Ascending aorta (tissue), 2 donors: Measurements from ENCODE around the gene EYA4. TPM values are rescaled to one million over a fixed set of nuclear protein-coding genes. Genes with fewer than 3 reads are reported as not detected.

Experiments used
- DNase-seq, 2 donors: peaks; one replicate each; pipeline ENCODE4 v3.0.0-alpha.2; 2019; ENCODE audit warnings: low spot score in 2 of 2
- H3K27ac ChIP-seq, 2 donors: fragments of 200-600 bp; sonication (generic); one replicate each; pipeline ENCODE4 v1.5.1; 2016 to 2017; ENCODE audit warnings: mild to moderate bottlenecking in 1 of 2
- H3K27me3 ChIP-seq: fragments of 200-600 bp; sonication (generic); one replicate; pipeline ENCODE4 v1.5.1; 2017
- H3K36me3 ChIP-seq, 2 donors: fragments of 200-600 bp; sonication (generic); one replicate each; pipeline ENCODE4 v1.5.1; 2016
- H3K4me1 ChIP-seq, 2 donors: fragments of 200-600 bp; sonication (generic); one replicate each; pipeline ENCODE4 v1.5.1; 2016 to 2017; ENCODE audit warnings: mild to moderate bottlenecking in 1 of 2
- H3K4me3 ChIP-seq, 2 donors: fragments of 200-600 bp; sonication (generic); one replicate each; pipeline ENCODE4 v1.5.1; 2016 to 2017; ENCODE audit warnings: mild to moderate bottlenecking in 1 of 2
- H3K9me3 ChIP-seq, 2 donors: fragments of 200-600 bp; sonication (generic); one replicate each; pipeline ENCODE4 v1.5.1; 2016
- intact Hi-C: fragments of 100-400 bp; cut with DNase I; formaldehyde crosslinking; loops from one replicate; pipeline ENCODE4 v1.15.1; 2023
- total RNA-seq: library from RNA; depleted of rRNA; stranded (reverse); fragments of >200 nt; gene quantifications from one replicate; pipeline ENCODE4 v1.1.0, GENCODE V29; 2016
- TF ChIP-seq, protein P1 (sequence below), 3 experiments: fragments of 200-600 bp in 2 of 3; fragments of 450-650 bp in 1 of 3; sonication (generic) in 2 of 3; IDR thresholded peaks; one replicate each; pipeline ENCODE4 v1.5.1; 2016 to 2019; ENCODE audit warnings: antibody characterized with exemption in 3 of 3, mild to moderate bottlenecking in 1 of 3, moderate library complexity in 1 of 3

The EYA4 gene
- total RNA-seq, 1 donor from 2014 or later: 6.2 TPM

DNA sequence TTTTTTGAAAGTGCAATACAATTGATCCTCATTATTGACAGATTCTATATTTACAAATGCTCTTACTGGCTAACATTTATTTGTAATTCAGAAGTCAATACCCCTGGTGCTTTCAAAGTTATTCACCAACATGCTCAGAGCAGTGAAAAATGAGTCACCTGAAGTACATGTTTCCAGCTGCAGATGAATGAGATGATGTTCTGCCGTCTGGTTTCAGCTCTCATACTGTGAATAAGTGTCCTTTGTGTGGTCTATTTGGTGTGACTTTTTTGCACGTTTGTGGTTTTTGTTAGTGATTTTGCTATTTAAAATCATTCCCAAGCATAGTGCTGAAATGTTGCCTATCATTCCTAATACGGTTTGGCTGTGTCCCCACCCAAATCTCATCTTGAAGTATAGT, 22.3 kb upstream of the EYA4 start:
- Histone ChIP-seq H3K4me1 (no peaks in the 10 kb centered on the region), H3K36me3 (no peaks in the 10 kb centered on the region), H3K4me3 (no peak overlapping the region), H3K9me3 (no peaks in the 10 kb centered on the region), H3K27me3 (no peaks in the 10 kb centered on the region), H3K27ac (no peak overlapping the region)
- DNase-seq: no peak
- TF ChIP-seq, protein P1, sequence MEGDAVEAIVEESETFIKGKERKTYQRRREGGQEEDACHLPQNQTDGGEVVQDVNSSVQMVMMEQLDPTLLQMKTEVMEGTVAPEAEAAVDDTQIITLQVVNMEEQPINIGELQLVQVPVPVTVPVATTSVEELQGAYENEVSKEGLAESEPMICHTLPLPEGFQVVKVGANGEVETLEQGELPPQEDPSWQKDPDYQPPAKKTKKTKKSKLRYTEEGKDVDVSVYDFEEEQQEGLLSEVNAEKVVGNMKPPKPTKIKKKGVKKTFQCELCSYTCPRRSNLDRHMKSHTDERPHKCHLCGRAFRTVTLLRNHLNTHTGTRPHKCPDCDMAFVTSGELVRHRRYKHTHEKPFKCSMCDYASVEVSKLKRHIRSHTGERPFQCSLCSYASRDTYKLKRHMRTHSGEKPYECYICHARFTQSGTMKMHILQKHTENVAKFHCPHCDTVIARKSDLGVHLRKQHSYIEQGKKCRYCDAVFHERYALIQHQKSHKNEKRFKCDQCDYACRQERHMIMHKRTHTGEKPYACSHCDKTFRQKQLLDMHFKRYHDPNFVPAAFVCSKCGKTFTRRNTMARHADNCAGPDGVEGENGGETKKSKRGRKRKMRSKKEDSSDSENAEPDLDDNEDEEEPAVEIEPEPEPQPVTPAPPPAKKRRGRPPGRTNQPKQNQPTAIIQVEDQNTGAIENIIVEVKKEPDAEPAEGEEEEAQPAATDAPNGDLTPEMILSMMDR (IDR thresholded peaks at IDR 0.05): no peak
- intact Hi-C loops: no loop called here

DNA sequence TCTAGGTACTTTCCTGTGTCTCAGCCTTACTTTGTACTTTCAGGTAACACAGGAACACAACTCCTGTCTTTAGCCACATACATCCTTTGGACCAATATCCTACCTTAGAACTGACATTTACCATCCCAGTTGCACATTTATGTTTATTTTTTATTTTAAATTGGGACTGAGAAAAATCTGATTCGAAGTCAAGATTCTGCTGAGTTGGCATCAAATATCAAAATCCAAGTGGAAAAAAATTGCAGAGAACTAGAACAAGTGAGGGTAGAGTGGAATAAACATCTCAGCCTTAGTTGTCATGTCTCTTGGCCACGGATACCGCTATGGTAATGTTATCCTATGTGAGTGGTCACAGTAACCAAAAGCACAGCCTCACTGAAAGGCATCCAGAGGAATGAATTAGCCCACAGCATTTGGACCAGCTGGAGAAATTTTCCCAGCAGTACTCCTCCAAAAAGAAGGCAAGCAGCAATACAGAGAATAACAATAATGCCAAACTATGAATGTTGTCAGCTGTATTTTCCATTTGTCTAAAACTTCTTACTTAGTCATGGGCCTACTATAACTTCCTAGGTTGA, 17.6 kb upstream of the EYA4 start:
- intact Hi-C loops: no loop called here
- Histone ChIP-seq H3K27me3 (no peaks in the 10 kb centered on the region), H3K4me3 (no peak overlapping the region), H3K27ac (no peak overlapping the region), H3K36me3 (no peaks in the 10 kb centered on the region), H3K4me1 (no peaks in the 10 kb centered on the region), H3K9me3 (no peaks in the 10 kb centered on the region)
- no peak for DNase-seq
- TF ChIP-seq, protein P1 (IDR thresholded peaks at IDR 0.05): no peak

DNA sequence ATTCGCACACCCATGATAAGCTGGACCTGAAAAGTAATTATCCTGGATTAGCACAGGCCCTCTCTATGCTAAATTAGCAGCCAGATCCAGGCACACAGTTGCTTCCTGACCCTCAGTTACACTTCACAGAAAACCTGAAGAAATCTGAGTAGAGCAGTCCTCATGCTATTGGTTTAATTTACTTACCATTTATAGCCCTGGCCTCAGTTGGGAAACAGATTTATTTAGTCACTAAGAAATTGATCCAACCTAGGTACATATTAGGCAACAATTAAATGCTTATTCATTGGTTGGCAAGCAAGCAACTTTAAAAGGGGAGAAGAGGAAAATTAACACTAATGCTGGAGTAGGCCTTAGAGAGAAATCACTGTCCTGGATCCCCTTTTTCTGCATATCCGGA, 15.6 kb upstream of the EYA4 start:
- TF ChIP-seq, protein P1 (IDR thresholded peaks at IDR 0.05): no peak

DNA sequence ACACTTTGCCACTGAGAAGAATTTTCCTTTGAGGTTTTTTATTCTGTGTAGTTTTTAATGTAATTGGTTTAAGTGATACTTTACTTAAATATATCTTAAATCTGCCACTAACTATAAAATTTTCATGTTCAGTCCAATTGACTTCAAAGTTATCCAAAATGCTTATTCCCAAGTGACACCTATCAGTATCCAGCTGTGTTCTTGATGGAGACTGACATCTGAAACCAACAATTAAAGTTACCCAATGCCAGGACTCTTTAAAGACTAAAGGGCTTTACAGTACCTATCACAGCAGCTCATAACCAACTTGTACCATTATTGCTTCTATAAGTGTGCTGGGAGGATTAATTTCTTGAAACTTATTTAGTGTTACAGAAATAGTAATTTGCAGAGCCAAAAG, 13.8 kb upstream of the EYA4 start:
- no peak overlapping the region for H3K27ac ChIP-seq
- no peaks in the 10 kb centered on the region for H3K27me3 ChIP-seq
- intact Hi-C loops: no loop called here
- H3K4me3 ChIP-seq: no peak overlapping the region
- DNase-seq: no peak
- no peaks in the 10 kb centered on the region for H3K4me1 ChIP-seq
- TF ChIP-seq, protein P1 (IDR thresholded peaks at IDR 0.05): no peak
- no peaks in the 10 kb centered on the region for H3K9me3 ChIP-seq
- H3K36me3 ChIP-seq: no peaks in the 10 kb centered on the region

More for the DNA sequence above, 15.6 kb upstream of the EYA4 start:
- Histone ChIP-seq H3K4me1 (no peaks in the 10 kb centered on the region), H3K9me3 (no peaks in the 10 kb centered on the region), H3K27ac (no peak overlapping the region), H3K4me3 (no peak overlapping the region), H3K27me3 (no peaks in the 10 kb centered on the region), H3K36me3 (no peaks in the 10 kb centered on the region)
- intact Hi-C loops: no loop called here
- DNase-seq: no peak

DNA sequence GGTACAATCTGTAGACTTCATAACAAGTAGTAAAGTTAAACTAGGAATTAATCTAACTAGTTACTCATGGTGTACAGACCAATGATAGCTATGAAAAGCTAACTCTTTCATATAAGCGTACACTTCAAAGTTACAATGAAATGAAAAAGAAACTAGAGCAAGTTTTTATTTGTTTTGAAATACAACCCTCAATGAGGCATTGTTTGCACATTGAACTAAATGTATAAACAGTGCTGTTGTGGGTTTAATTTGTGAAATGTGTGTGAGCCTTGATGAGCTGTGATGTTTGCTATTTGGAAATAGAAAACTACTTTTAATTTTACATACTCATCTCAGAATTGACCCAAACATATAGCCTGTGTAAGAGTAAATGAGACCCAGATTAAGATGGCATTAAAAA, 11.1 kb upstream of the EYA4 start:
- Histone ChIP-seq H3K27me3 (no peaks in the 10 kb centered on the region), H3K4me1 (no peaks in the 10 kb centered on the region), H3K36me3 (no peaks in the 10 kb centered on the region), H3K4me3 (no peak overlapping the region), H3K27ac (no peak overlapping the region), H3K9me3 (no peaks in the 10 kb centered on the region)
- no peak for DNase-seq
- TF ChIP-seq, protein P1 (IDR thresholded peaks at IDR 0.05): no peak
- intact Hi-C loops: no loop called here

DNA sequence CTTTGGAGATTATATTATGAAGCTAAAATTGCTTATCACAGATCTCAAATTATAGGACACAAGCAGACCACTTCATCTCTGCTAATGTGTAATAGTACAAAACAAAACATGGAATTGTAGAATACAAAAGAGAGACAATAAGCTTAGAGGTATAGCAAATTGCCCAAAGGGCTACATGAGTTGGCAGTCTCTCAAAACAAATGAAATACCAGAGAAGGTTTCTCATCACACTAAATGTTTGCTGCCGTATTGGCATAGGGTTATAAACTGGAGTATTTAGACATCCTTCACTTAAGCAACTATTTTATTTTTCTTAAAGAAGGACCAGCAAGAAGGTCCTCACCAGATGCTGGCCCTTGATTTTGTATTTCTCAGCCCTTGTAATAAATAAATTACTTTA, 5.9 kb upstream of the EYA4 start:
- H3K27me3 ChIP-seq: no peaks in the 10 kb centered on the region
- H3K27ac ChIP-seq: no peak overlapping the region
- no peak for DNase-seq
- no peak overlapping the region for H3K4me3 ChIP-seq
- TF ChIP-seq, protein P1 (IDR thresholded peaks at IDR 0.05): no peak
- intact Hi-C loops: no loop called here
- H3K9me3 ChIP-seq: no peaks in the 10 kb centered on the region
- H3K36me3 ChIP-seq: no peaks in the 10 kb centered on the region
- H3K4me1 ChIP-seq: no peaks in the 10 kb centered on the region
